T-helper 1 cell treated with Interleukin-12 subunit alpha and Interleukin-12 subunit beta and Interleukin-4 antibody, amounts not matched to agents 30 ng/mL and 1 ng/mL, for 36 hours (primary cell): ENCODE data around the gene CLEC20A. TPM values are rescaled to one million over a fixed set of nuclear protein-coding genes. Genes with fewer than 3 reads are reported as not detected.

Experiments
- intact Hi-C: fragments of 100-400 bp; cut with micrococcal nuclease; formaldehyde crosslinking; loops from one replicate; pipeline ENCODE4 v1.15.1; 2024
- total RNA-seq: library from RNA; stranded (reverse); gene quantifications from 2 replicates; pipeline ENCODE4 v1.2.3, GENCODE V29; 2022

Gene CLEC20A
- total RNA-seq, 1 donor from 2014 or later, result not detected

- intact Hi-C loops, result loop anchor here (2.0 kb wide), 1 partner anchor 191 kb away; no protein-coding TSS in a partner anchor
Observed at GRCh38 chr1:178501705-178502329, 5.1 kb upstream of the CLEC20A start.

- intact Hi-C loops, result loop anchor here (2.0 kb wide), 1 partner anchor 190 kb away; no protein-coding TSS in a partner anchor
Observed at GRCh38 chr1:178500936-178501554, 4.3 kb upstream of the CLEC20A start.

GRCh38 chr1:178500091-178500770 is 3.5 kb upstream of the CLEC20A start:
- intact Hi-C loops, result loop anchor here (2.0 kb wide), 1 partner anchor 189 kb away; no protein-coding TSS in a partner anchor

GRCh38 chr1:178498896-178499675 is 2.3 kb upstream of the CLEC20A start:
- intact Hi-C loops, result loop anchor here (5.0 kb wide), 1 partner anchor 1652 kb away; no protein-coding TSS in a partner anchor

GRCh38 chr1:178497903-178498478 is 1.2 kb upstream of the CLEC20A start:
- intact Hi-C loops, result loop anchor here (5.0 kb wide), 1 partner anchor 1651 kb away; no protein-coding TSS in a partner anchor

- intact Hi-C loops, result loop anchor here (5.0 kb wide), 1 partner anchor 1649 kb away; no protein-coding TSS in a partner anchor
Observed at GRCh38 chr1:178495741-178496409, 889 bp downstream of the CLEC20A start.

GRCh38 chr1:178495158-178495557 is 1.6 kb downstream of the CLEC20A start:
- intact Hi-C loops, result loop anchor here (5.0 kb wide), 1 partner anchor 1648 kb away; no protein-coding TSS in a partner anchor

GRCh38 chr1:178494569-178494971 is 2.2 kb downstream of the CLEC20A start:
- intact Hi-C loops, result no loop called here

GRCh38 chr1:178493301-178493741 is 3.4 kb downstream of the CLEC20A start:
- intact Hi-C loops, result no loop called here

GRCh38 chr1:178492341-178492740 is 4.4 kb downstream of the CLEC20A start:
- intact Hi-C loops, result no loop called here

GRCh38 chr1:178491721-178492120 is 5.0 kb downstream of the CLEC20A start:
- intact Hi-C loops, result no loop called here

- intact Hi-C loops, result no loop called here
Observed at GRCh38 chr1:178490967-178491366, 5.8 kb downstream of the CLEC20A start.

- intact Hi-C loops, result no loop called here
Observed at GRCh38 chr1:178490136-178490535, 6.6 kb downstream of the CLEC20A start.

GRCh38 chr1:178489399-178489798 is 7.4 kb downstream of the CLEC20A start:
- intact Hi-C loops, result no loop called here

GRCh38 chr1:178488393-178488792 is 8.4 kb downstream of the CLEC20A start:
- intact Hi-C loops, result no loop called here

- intact Hi-C loops, result no loop called here
Observed at GRCh38 chr1:178487070-178487615, 9.6 kb downstream of the CLEC20A start.

GRCh38 chr1:178486100-178487069 is 10.4 kb downstream of the CLEC20A start:
- intact Hi-C loops, result no loop called here

GRCh38 chr1:178485541-178485981 is 11.2 kb downstream of the CLEC20A start:
- intact Hi-C loops, result no loop called here
